Measurements from ENCODE around the gene INHBC. TPM values are rescaled to one million over a fixed set of nuclear protein-coding genes. Genes with fewer than 3 reads are reported as not detected.

The INHBC gene
- total RNA-seq, 1 donor from 2014 or later: not detected

DNA sequence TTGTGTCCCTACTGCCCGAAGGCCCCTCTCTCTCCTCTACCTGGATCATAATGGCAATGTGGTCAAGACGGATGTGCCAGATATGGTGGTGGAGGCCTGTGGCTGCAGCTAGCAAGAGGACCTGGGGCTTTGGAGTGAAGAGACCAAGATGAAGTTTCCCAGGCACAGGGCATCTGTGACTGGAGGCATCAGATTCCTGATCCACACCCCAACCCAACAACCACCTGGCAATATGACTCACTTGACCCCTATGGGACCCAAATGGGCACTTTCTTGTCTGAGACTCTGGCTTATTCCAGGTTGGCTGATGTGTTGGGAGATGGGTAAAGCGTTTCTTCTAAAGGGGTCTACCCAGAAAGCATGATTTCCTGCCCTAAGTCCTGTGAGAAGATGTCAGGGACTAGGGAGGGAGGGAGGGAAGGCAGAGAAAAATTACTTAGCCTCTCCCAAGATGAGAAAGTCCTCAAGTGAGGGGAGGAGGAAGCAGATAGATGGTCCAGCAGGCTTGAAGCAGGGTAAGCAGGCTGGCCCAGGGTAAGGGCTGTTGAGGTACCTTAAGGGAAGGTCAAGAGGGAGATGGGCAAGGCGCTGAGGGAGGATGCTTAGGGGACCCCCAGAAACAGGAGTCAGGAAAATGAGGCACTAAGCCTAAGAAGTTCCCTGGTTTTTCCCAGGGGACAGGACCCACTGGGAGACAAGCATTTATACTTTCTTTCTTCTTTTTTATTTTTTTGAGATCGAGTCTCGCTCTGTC, 22.3 kb downstream of the INHBC start:
- Mint-ChIP-seq H3K4me3 (ENCODE audit: unreplicated experiment) (no peak overlapping the region), H3K27ac (ENCODE audit: unreplicated experiment) (no peak overlapping the region), H3K27me3 (ENCODE audit: unreplicated experiment) (peaks cover 21% of the 10 kb centered on the region), H3K9me3 (ENCODE audit: unreplicated experiment) (no peaks in the 10 kb centered on the region), H3K4me1 (ENCODE audit: unreplicated experiment) (peaks cover 14% of the 10 kb centered on the region), H3K36me3 (ENCODE audit: low read depth, unreplicated experiment) (peaks cover 4% of the 10 kb centered on the region)
- TF ChIP-seq, protein P1, sequence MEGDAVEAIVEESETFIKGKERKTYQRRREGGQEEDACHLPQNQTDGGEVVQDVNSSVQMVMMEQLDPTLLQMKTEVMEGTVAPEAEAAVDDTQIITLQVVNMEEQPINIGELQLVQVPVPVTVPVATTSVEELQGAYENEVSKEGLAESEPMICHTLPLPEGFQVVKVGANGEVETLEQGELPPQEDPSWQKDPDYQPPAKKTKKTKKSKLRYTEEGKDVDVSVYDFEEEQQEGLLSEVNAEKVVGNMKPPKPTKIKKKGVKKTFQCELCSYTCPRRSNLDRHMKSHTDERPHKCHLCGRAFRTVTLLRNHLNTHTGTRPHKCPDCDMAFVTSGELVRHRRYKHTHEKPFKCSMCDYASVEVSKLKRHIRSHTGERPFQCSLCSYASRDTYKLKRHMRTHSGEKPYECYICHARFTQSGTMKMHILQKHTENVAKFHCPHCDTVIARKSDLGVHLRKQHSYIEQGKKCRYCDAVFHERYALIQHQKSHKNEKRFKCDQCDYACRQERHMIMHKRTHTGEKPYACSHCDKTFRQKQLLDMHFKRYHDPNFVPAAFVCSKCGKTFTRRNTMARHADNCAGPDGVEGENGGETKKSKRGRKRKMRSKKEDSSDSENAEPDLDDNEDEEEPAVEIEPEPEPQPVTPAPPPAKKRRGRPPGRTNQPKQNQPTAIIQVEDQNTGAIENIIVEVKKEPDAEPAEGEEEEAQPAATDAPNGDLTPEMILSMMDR (IDR thresholded peaks at IDR 0.05; ENCODE audit: unreplicated experiment): no peak
- DNase-seq (ENCODE audit: low spot score): no peak

DNA sequence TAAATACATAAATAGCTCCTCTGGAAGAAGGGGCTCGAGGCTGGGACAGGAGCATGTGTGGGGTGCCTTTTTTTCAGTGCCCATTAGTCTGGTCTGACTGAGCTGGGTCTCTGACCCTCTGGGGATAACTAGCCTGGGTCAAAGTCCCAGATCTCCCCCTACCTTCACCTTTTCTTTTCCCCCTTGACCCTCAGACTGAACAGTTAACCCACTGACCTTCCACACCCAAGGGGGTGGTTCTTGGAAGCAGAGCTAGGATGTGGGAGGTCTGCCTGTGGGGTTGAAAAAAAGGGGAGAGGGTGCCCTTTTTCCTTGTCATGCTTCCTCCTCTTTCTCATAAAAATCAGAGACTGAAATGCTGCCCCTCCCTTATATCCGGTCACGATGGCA, 24.1 kb downstream of the INHBC start:
- Mint-ChIP-seq H3K27me3 (ENCODE audit: unreplicated experiment) (peaks cover 22% of the 10 kb centered on the region), H3K36me3 (ENCODE audit: low read depth, unreplicated experiment) (peaks cover 4% of the 10 kb centered on the region), H3K4me1 (ENCODE audit: unreplicated experiment) (peaks cover 17% of the 10 kb centered on the region), H3K9me3 (ENCODE audit: unreplicated experiment) (no peaks in the 10 kb centered on the region), H3K27ac (ENCODE audit: unreplicated experiment) (peak overlapping the region; percentile 91), H3K4me3 (ENCODE audit: unreplicated experiment) (peak overlapping the region; percentile 96)
- no peak for DNase-seq (ENCODE audit: low spot score)
- TF ChIP-seq, protein P1 (IDR thresholded peaks at IDR 0.05; ENCODE audit: unreplicated experiment): no peak

DNA sequence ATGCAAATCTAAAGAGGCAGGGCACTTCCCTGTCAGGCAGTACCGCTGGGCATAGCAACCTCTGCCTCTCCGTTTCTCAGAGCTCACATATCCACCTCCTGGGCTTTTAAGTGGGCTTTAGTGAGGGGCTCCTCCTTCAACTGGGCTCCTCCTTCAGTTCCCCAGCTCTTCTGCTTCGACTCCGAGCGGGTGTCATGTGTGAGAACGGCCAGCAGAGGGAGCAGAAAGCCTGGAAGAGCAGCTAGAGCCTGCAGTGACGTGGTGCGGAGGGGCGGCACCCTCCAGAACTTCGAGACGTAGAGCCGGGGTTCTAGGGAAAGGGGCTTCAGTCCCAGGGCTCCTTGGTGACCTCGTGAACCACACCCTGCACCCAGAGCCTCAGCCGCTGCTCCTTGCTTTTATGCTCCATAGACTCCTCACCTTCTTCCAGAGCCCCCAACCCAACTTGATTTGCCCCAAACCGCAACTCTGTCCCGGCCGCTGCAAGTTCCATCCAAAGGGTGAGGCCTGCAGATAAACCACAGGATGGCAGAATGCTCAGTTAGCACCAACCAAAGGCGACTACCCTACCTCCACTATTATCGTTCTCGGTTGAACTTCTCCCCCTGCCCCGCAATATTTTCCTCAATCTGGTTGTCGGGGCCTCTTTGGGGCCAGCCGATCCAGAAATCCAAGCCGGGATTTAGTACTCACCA, 24.6 kb downstream of the INHBC start:
- Mint-ChIP-seq H3K4me1 (ENCODE audit: unreplicated experiment) (peaks cover 17% of the 10 kb centered on the region), H3K4me3 (ENCODE audit: unreplicated experiment) (peak overlapping the region; percentile 96), H3K27me3 (ENCODE audit: unreplicated experiment) (peaks cover 25% of the 10 kb centered on the region), H3K36me3 (ENCODE audit: low read depth, unreplicated experiment) (peaks cover 4% of the 10 kb centered on the region), H3K9me3 (ENCODE audit: unreplicated experiment) (no peaks in the 10 kb centered on the region), H3K27ac (ENCODE audit: unreplicated experiment) (peak overlapping the region; percentile 91)
- TF ChIP-seq, protein P1 (IDR thresholded peaks at IDR 0.05; ENCODE audit: unreplicated experiment): peak; percentile 90
- DNase-seq (ENCODE audit: low spot score): peak; percentile 96

DNA sequence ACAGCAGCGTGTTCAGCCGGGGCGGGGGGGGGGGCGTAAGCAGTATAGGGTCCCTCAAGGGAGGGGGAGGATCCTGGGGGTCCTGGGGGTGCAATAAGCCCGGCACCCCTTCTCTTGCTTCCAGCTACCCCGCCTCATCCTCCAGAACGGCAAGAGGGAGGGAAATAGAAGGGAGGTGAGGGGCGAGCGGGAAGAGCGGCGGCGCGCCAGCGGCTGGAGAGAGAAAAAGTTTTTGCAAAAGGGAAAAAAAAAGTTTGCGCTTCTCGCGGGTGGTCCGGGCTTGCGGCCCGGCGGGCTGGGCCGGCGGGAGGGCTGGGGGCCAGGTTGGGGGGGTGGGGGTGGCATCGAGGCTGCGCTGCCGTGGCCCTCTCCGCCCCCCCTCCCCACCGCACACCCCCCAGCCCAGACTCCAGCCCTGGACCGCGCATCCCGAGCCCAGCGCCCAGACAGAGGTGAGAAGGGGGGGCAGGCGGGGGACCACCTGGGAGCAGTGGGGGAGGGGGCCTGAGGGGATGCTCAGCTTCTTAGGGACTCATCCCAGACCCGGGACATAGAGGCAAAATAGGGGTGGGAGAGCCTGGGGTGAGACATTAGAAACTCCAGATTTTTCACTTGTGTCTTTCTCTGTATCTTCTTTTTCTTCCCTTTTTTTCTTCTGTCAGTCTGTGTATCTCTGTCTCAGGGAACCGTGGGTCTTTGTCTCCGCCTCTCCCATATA, 25.3 kb downstream of the INHBC start, which contains the start of gene GLI1:
Gene GLI1 (plus strand): TSS at position 36 of the 718 bp plus-strand sequence. CDS start 3,907 bp downstream, outside the sequence.
- no peak for DNase-seq (ENCODE audit: low spot score)
- Mint-ChIP-seq H3K4me1 (ENCODE audit: unreplicated experiment) (peaks cover 19% of the 10 kb centered on the region), H3K9me3 (ENCODE audit: unreplicated experiment) (no peaks in the 10 kb centered on the region), H3K27me3 (ENCODE audit: unreplicated experiment) (peaks cover 31% of the 10 kb centered on the region), H3K27ac (ENCODE audit: unreplicated experiment) (peak within 1 kb of the TSS; percentile 91), H3K36me3 (ENCODE audit: low read depth, unreplicated experiment) (peaks cover 4% of the 10 kb centered on the region), H3K4me3 (ENCODE audit: unreplicated experiment) (peak within 1 kb of the TSS; percentile 96)
- TF ChIP-seq, protein P1 (IDR thresholded peaks at IDR 0.05; ENCODE audit: unreplicated experiment): no peak

All from endothelial cell (in vitro differentiated cells).